Tibial nerve (tissue), 4 donors: ENCODE measurements around the gene CTNNAL1.

Source experiments
- CTCF ChIP-seq, 5 experiments: fragments of 200-600 bp in 3 of 5; fragments of 450-650 bp in 2 of 5; sonication (generic) in 3 of 5; IDR thresholded peaks; one replicate each; pipeline ENCODE4 v1.5.1; 2016 to 2019; ENCODE audit warnings: antibody characterized with exemption in 5 of 5, mild to moderate bottlenecking in 3 of 5, moderate library complexity in 2 of 5
- EP300 ChIP-seq, 2 donors: sonication (generic); formaldehyde crosslinking; IDR thresholded peaks; one replicate each; pipeline ENCODE4 v1.6.1; 2017; ENCODE audit warnings: antibody characterized with exemption in 2 of 2, mild to moderate bottlenecking in 1 of 2

- TF ChIP-seq CTCF (IDR thresholded peaks at IDR 0.05) (no peak), EP300 (IDR thresholded peaks at IDR 0.05) (no peak)
Observed at GRCh38 chr9:108972186-108972585, 41.1 kb downstream of the CTNNAL1 start.
